Natural killer cell (primary cell): ENCODE data around the gene VARS1. TPM values are rescaled to one million over a fixed set of nuclear protein-coding genes. Genes with fewer than 3 reads are reported as not detected.

Source experiments
- ATAC-seq, 3 donors: fragments of 150-1000 bp in 2 of 3; fragments of 200-7000 bp in 1 of 3; cut with Tn5 transposase; 1 replicate in 1 of 3; 2 replicates in 2 of 3; pipeline ENCODE4 v1.10.0; 2021; ENCODE audit warnings: mild to moderate bottlenecking in 2 of 3, moderate library complexity in 2 of 3
- DNase-seq, 2 donors: peaks; one replicate each; pipeline versions ENCODE4 v3.0.0 to v3.0.0-alpha.2; 2013 to 2021; ENCODE audit warnings: mixed read lengths in 1 of 2
- H3K27ac ChIP-seq: one replicate; pipeline ENCODE4 v1.5.1; 2013; ENCODE audit warnings: mild to moderate bottlenecking, low read length
- H3K27me3 ChIP-seq: one replicate; pipeline ENCODE4 v1.6.1; 2013; ENCODE audit warnings: low read length; ENCODE audit not compliant: control insufficient read depth, insufficient read depth
- H3K36me3 ChIP-seq: one replicate; pipeline ENCODE4 v1.6.1; 2013; ENCODE audit warnings: low read length; ENCODE audit not compliant: control insufficient read depth, insufficient read depth
- H3K4me1 ChIP-seq: one replicate; pipeline ENCODE4 v1.6.1; 2013; ENCODE audit warnings: low read length; ENCODE audit not compliant: control insufficient read depth, insufficient read depth
- H3K4me3 ChIP-seq: one replicate; pipeline ENCODE4 v1.5.1; 2013; ENCODE audit warnings: low read length
- H3K9me3 ChIP-seq: one replicate; pipeline ENCODE4 v1.6.1; 2013; ENCODE audit warnings: low read length; ENCODE audit not compliant: control insufficient read depth, insufficient read depth
- H3K27ac Mint-ChIP-seq, 2 donors: one replicate each; pipeline ENCODE4 v1.8.0; 2022; ENCODE audit warnings: mild to moderate bottlenecking in 2 of 2, mixed read lengths in 2 of 2, moderate library complexity in 1 of 2
- H3K27me3 Mint-ChIP-seq, 2 donors: one replicate each; pipeline ENCODE4 v1.8.0; 2022; ENCODE audit warnings: low read depth in 2 of 2, mixed read lengths in 2 of 2
- H3K36me3 Mint-ChIP-seq: one replicate; pipeline ENCODE4 v1.8.0; 2022; ENCODE audit warnings: mixed read lengths
- H3K4me1 Mint-ChIP-seq, 2 donors: one replicate each; pipeline ENCODE4 v1.8.0; 2022; ENCODE audit warnings: mixed read lengths in 2 of 2
- H3K4me3 Mint-ChIP-seq: one replicate; pipeline ENCODE4 v1.8.0; 2022; ENCODE audit warnings: mild to moderate bottlenecking, moderate library complexity, mixed read lengths
- H3K9me3 Mint-ChIP-seq, 2 donors: one replicate each; pipeline ENCODE4 v1.8.0; 2022; ENCODE audit warnings: mixed read lengths in 2 of 2
- WGBS: methylation state at CpG from one replicate; pipeline ENCODE4 v1.1.7; 2013; ENCODE audit warnings: missing lambda C conversion rate; ENCODE audit not compliant: insufficient coverage; 5-methylcytosine and 5-hydroxymethylcytosine counted together
- intact Hi-C: fragments of 100-400 bp; cut with micrococcal nuclease; formaldehyde crosslinking; loops from one replicate; pipeline ENCODE4 v1.14.2; 2022
- total RNA-seq, 4 donors: library from RNA; stranded (reverse); fragments of 120-200 nt in 1 of 4; gene quantifications; one replicate each; pipeline versions ENCODE4 v1.2.3 to v1.2.4, GENCODE V29; 2013 to 2022
- TF ChIP-seq, protein P1 (sequence below): fragments of 200-600 bp; IDR thresholded peaks from one replicate; pipeline ENCODE4 v1.8.0; 2022; ENCODE audit warnings: antibody characterized with exemption

Gene VARS1
- total RNA-seq, 3 donors from 2014 or later (not counting 1 experiment from before 2014, with no cell fraction given) = 45.2 to 58.6 (median 49.2) TPM

DNA sequence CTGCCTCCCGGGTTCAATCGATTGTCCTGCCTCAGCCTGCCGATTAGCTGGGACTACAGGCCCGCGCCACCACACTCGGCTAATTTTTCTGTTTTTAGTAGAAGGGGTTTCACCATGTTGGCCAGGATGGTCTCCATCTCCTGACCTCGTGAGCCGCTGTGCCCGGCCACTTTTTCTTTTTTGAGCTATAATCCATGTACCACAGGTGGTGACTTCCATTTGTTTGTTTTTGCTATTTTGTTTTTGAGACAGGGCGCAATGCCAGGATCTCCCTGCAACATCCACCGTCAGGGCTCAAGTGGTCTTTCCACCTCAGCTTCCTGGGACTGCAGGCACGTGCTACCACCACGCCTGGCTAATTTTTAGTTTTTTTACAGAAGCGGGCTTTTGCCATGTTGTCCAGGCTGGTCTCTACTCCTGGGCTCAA, 40.5 kb upstream of the VARS1 start:
- Mint-ChIP-seq H3K9me3 (no peaks in the 10 kb centered on the region), H3K36me3 (peaks cover 6% of the 10 kb centered on the region), H3K27ac (peak overlapping the region; percentile 94 to 96), H3K27me3 (no peaks in the 10 kb centered on the region), H3K4me3 (peak overlapping the region; percentile 88), H3K4me1 (peaks cover 34 to 35% of the 10 kb centered on the region in 2 donors)
- intact Hi-C loops = no loop called here
- H3K27ac ChIP-seq = peak overlapping the region; percentile 98
- WGBS = 29% methylated on average over 14 of the region's 14 CpGs
- H3K4me3 ChIP-seq = peak overlapping the region; percentile 97
- H3K4me1 ChIP-seq = peaks cover 55% of the 10 kb centered on the region
- H3K36me3 ChIP-seq = peaks cover 34% of the 10 kb centered on the region
- H3K27me3 ChIP-seq = no peaks in the 10 kb centered on the region
- ATAC-seq = no peak
- TF ChIP-seq, protein P1, sequence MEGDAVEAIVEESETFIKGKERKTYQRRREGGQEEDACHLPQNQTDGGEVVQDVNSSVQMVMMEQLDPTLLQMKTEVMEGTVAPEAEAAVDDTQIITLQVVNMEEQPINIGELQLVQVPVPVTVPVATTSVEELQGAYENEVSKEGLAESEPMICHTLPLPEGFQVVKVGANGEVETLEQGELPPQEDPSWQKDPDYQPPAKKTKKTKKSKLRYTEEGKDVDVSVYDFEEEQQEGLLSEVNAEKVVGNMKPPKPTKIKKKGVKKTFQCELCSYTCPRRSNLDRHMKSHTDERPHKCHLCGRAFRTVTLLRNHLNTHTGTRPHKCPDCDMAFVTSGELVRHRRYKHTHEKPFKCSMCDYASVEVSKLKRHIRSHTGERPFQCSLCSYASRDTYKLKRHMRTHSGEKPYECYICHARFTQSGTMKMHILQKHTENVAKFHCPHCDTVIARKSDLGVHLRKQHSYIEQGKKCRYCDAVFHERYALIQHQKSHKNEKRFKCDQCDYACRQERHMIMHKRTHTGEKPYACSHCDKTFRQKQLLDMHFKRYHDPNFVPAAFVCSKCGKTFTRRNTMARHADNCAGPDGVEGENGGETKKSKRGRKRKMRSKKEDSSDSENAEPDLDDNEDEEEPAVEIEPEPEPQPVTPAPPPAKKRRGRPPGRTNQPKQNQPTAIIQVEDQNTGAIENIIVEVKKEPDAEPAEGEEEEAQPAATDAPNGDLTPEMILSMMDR = no peak
- no peaks in the 10 kb centered on the region for H3K9me3 ChIP-seq
- peak in 1 of 2 donors; percentile 34 for DNase-seq

- H3K27ac ChIP-seq = peak overlapping the region; percentile 98
- Mint-ChIP-seq H3K9me3 (no peaks in the 10 kb centered on the region), H3K27ac (peak overlapping the region; percentile 94 to 96), H3K36me3 (peaks cover 6% of the 10 kb centered on the region), H3K27me3 (no peaks in the 10 kb centered on the region), H3K4me3 (peak overlapping the region; percentile 88), H3K4me1 (peaks cover 47 to 48% of the 10 kb centered on the region in 2 donors)
- TF ChIP-seq, protein P1 = no peak
- under 1% methylated on average over 59 of the region's 59 CpGs for WGBS
- peak overlapping the region; percentile 97 for H3K4me3 ChIP-seq
- peaks cover 26% of the 10 kb centered on the region for H3K36me3 ChIP-seq
- ATAC-seq (peak; percentile 72 to 84 (median 74)), DNase-seq (peak; percentile 78 to 88)
- H3K9me3 ChIP-seq = no peaks in the 10 kb centered on the region
- intact Hi-C loops = loop anchor here (1.0 to 5.0 kb wide), 5 partner anchors 28 to 292 kb away; partner anchors contain the start of genes BAG6, DDX39B, NEU1 and VARS1
- H3K4me1 ChIP-seq = peaks cover 67% of the 10 kb centered on the region
- no peaks in the 10 kb centered on the region for H3K27me3 ChIP-seq
Observed at GRCh38 chr6:31834367-31835250, 39.1 kb upstream of the VARS1 start.

- H3K27ac Mint-ChIP-seq = no peak overlapping the region
- no peaks in the 10 kb centered on the region for H3K36me3 Mint-ChIP-seq
- no peak for ATAC-seq
- peak overlapping the region; percentile 84 for H3K4me3 Mint-ChIP-seq
- no peaks in the 10 kb centered on the region for H3K9me3 Mint-ChIP-seq
- TF ChIP-seq, protein P1 = no peak
- WGBS = 93% methylated on average over 13 of the region's 15 CpGs
- Histone ChIP-seq H3K4me1 (peaks cover 54% of the 10 kb centered on the region), H3K27me3 (no peaks in the 10 kb centered on the region), H3K9me3 (no peaks in the 10 kb centered on the region), H3K27ac (no peak overlapping the region), H3K4me3 (no peak overlapping the region), H3K36me3 (no peaks in the 10 kb centered on the region)
- no peak for DNase-seq
- H3K4me1 Mint-ChIP-seq = peaks cover 45 to 46% of the 10 kb centered on the region in 2 donors
- intact Hi-C loops = loop anchor here (5.0 kb wide), 2 partner anchors 34 to 289 kb away; partner anchors contain the start of genes DDX39B and VARS1
- H3K27me3 Mint-ChIP-seq = no peaks in the 10 kb centered on the region
Observed at GRCh38 chr6:31831350-31832215, 36.0 kb upstream of the VARS1 start.
